A549 treated with DMSO at 1 μM for 4 hours (cell line): ENCODE results near the gene THOC3. TPM values are rescaled to one million over a fixed set of nuclear protein-coding genes. Genes with fewer than 3 reads are reported as not detected.

Source experiments
- total RNA-seq: library from RNA; stranded (reverse); fragments of 200-300 nt; extraction: Qiagen RNA extraction; gene quantifications from 5 replicates; pipeline ENCODE4 v1.2.3, GENCODE V29; 2022; ENCODE audit warnings: low read depth

Gene THOC3
- 53.2 to 62.1 TPM (median 56.5 TPM) in 5 replicates for total RNA-seq

GRCh38 chr5:175967471-175968372, at the start of gene THOC3:
TSS of gene THOC3 (minus strand) at chr5:175968315. CDS start at chr5:175968208, 107 bp downstream.

Other genes with a start within 250 kb of the THOC3 start
- gene CPLX2, start 96.7 kb downstream of the THOC3 start, total RNA-seq, result 147 to 188 TPM (median 172 TPM) in 5 replicates